WTC11 (cell line): ENCODE results near the gene SHKBP1.

Experiments used
- TF ChIP-seq, protein P1 (sequence below): sonication (generic); formaldehyde crosslinking; IDR thresholded peaks from 2 replicates; pipeline ENCODE4 v1.8.1; 2022; ENCODE audit warnings: low read depth, mild to moderate bottlenecking, moderate library complexity, missing genetic modification reagents, borderline replicate concordance
- TF ChIP-seq, protein P2 (sequence below): sonication (generic); formaldehyde crosslinking; IDR thresholded peaks from 2 replicates; pipeline ENCODE4 v1.8.1; 2023; ENCODE audit warnings: mild to moderate bottlenecking, missing genetic modification reagents
- TF ChIP-seq, protein P3 (sequence below): fragments of 200-600 bp; IDR thresholded peaks from 2 replicates; pipeline ENCODE4 v1.8.0; 2022; ENCODE audit warnings: antibody characterized with exemption

DNA sequence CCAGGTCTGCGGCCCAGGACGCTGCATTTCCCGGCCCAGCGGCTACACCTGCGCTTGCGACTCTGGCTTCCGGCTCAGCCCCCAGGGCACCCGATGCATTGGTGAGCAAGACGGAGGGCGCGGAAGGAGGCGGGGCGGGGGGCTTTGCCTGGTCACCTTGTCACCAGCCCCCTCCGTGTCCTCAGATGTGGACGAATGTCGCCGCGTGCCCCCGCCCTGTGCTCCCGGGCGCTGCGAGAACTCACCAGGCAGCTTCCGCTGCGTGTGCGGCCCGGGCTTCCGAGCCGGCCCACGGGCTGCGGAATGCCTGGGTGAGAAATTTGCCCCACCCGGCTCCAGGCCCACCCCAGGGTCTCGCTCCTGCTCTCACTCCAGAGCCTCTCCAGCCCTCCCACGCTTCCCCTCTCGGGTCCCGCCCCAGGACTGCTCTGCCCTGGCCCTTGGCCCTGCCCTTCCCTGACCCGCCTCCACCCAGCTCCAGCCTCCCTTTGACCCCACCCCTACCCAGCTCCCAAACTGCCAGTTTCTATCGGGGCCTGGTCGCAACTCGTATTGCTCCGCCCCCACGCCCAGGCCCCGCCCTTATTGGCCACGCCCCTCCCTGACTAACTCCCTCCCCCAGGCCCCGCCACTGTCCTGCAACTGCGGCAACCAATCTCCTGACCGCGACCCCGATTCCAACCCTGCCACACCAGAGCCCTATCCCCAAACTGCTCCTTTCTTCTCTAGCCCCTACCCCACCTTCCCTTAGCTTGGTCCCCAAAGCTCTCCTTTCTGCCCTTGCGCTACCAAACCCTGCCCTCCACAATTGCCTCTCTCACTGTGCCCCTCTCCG lies 33.1 kb downstream of the SHKBP1 start:
- TF ChIP-seq, protein P1, sequence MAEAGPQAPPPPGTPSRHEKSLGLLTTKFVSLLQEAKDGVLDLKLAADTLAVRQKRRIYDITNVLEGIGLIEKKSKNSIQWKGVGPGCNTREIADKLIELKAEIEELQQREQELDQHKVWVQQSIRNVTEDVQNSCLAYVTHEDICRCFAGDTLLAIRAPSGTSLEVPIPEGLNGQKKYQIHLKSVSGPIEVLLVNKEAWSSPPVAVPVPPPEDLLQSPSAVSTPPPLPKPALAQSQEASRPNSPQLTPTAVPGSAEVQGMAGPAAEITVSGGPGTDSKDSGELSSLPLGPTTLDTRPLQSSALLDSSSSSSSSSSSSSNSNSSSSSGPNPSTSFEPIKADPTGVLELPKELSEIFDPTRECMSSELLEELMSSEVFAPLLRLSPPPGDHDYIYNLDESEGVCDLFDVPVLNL (CRISPR knock-in tag): no peak
- TF ChIP-seq, protein P2, sequence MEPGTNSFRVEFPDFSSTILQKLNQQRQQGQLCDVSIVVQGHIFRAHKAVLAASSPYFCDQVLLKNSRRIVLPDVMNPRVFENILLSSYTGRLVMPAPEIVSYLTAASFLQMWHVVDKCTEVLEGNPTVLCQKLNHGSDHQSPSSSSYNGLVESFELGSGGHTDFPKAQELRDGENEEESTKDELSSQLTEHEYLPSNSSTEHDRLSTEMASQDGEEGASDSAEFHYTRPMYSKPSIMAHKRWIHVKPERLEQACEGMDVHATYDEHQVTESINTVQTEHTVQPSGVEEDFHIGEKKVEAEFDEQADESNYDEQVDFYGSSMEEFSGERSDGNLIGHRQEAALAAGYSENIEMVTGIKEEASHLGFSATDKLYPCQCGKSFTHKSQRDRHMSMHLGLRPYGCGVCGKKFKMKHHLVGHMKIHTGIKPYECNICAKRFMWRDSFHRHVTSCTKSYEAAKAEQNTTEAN (CRISPR knock-in tag): peak; percentile 69; the same call in 1 of the 2 replicates
- TF ChIP-seq, protein P3, sequence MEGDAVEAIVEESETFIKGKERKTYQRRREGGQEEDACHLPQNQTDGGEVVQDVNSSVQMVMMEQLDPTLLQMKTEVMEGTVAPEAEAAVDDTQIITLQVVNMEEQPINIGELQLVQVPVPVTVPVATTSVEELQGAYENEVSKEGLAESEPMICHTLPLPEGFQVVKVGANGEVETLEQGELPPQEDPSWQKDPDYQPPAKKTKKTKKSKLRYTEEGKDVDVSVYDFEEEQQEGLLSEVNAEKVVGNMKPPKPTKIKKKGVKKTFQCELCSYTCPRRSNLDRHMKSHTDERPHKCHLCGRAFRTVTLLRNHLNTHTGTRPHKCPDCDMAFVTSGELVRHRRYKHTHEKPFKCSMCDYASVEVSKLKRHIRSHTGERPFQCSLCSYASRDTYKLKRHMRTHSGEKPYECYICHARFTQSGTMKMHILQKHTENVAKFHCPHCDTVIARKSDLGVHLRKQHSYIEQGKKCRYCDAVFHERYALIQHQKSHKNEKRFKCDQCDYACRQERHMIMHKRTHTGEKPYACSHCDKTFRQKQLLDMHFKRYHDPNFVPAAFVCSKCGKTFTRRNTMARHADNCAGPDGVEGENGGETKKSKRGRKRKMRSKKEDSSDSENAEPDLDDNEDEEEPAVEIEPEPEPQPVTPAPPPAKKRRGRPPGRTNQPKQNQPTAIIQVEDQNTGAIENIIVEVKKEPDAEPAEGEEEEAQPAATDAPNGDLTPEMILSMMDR: no peak
